ENCODE results near the gene EIF2AK2. TPM values are rescaled to one million over a fixed set of nuclear protein-coding genes. Genes with fewer than 3 reads are reported as not detected.
A peak's percentile ranks its signal among the peaks of the same experiment; 100 is the strongest.
"Not testable (repeated sequence)": the region's sequence is repeated elsewhere in the genome, so short reads cannot be mapped to it uniquely, and the experiment has no call there.

EIF2AK2 gene
- 10 to 100 TPM; 13.8 to 23.4 (median 21.2) TPM for total RNA-seq

DNA sequence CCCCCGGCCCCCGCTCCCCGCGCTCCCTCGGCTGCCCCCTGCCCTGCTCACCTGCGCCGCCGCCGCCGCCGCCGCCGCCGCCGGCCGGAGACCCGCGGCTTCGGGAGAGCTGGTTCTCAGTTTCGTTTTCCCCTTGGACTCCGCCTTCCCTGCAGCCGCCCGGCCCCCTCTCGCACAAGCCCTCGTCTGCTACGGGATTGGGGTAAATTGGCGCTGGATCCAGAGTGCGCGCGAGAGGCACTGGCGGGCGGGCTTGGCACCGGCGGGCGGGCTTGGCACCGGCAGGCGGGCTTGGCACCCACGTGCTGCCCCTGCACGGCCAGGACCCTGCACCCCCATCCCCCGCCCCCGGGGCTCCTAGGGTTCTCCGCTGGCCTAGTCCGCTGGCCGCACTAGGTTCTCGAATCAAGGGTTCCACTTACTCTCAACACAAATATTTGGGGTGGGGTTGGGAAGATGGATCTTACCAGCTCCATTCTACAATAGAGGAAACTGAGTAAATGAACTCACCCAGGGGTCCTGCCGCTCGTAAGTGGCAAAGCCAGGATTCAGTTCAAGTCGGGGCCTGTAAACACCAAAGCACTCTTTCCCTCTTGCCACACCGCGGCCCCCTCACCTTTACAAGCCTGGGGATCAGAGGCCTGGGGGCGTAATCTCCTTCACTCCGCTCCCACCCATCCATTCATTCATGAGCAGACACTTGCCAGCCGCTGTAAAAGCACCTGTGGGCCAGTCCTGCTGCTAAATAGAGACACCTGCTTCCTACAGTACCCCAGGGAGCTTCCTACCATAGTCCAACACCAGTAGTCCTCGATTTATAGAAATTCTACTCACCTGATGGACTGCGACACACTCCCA, at the start of gene EIF2AK2:
Gene EIF2AK2, minus strand, starts transcription at position 124 of the 858 bp plus-strand sequence. CDS start 9,174 bp downstream, outside the sequence.
- peaks cover 66% of the 10 kb centered on the region for H3K4me1 Mint-ChIP-seq (ENCODE audit: low read depth)
- H3K27me3 Mint-ChIP-seq (ENCODE audit: low read depth), result no peaks in the 10 kb centered on the region
- peaks cover 18% of the 10 kb centered on the region for H3K36me3 Mint-ChIP-seq (ENCODE audit: insufficient read depth)
- H3K4me3 Mint-ChIP-seq, result peak within 1 kb of the TSS; percentile 87
- peaks cover 5% of the 10 kb centered on the region for H3K9me3 Mint-ChIP-seq
- peak; percentile 71 for DNase-seq
- ATAC-seq, result peak; percentile 92 to 96

- H3K9me3 Mint-ChIP-seq, result peaks cover 34% of the 10 kb centered on the region
- DNase-seq, result no peak
- ATAC-seq, result no peak
- H3K4me1 Mint-ChIP-seq (ENCODE audit: low read depth), result peaks cover 29% of the 10 kb centered on the region
- H3K27me3 Mint-ChIP-seq (ENCODE audit: low read depth), result no peaks in the 10 kb centered on the region
- peaks cover 82% of the 10 kb centered on the region for H3K36me3 Mint-ChIP-seq (ENCODE audit: insufficient read depth)
- no peak overlapping the region for H3K4me3 Mint-ChIP-seq
Measured at GRCh38 chr2:37205689-37206341, 49.0 kb upstream of the EIF2AK2 start.

- H3K4me3 Mint-ChIP-seq; DNase-seq; H3K27me3 Mint-ChIP-seq (ENCODE audit: low read depth); ATAC-seq: not testable (repeated sequence)
- Mint-ChIP-seq H3K36me3 (ENCODE audit: insufficient read depth) (peaks cover 76% of the 10 kb centered on the region), H3K9me3 (peaks cover 34% of the 10 kb centered on the region), H3K4me1 (ENCODE audit: low read depth) (peaks cover 32% of the 10 kb centered on the region)
Measured at GRCh38 chr2:37205071-37205661, 48.4 kb upstream of the EIF2AK2 start.

- DNase-seq (no peak), ATAC-seq (no peak)
- Mint-ChIP-seq H3K9me3 (peaks cover 25% of the 10 kb centered on the region), H3K4me1 (ENCODE audit: low read depth) (peaks cover 39% of the 10 kb centered on the region), H3K36me3 (ENCODE audit: insufficient read depth) (peaks cover 66% of the 10 kb centered on the region), H3K4me3 (no peak overlapping the region), H3K27me3 (ENCODE audit: low read depth) (no peaks in the 10 kb centered on the region)
Measured at GRCh38 chr2:37203708-37204107, 46.9 kb upstream of the EIF2AK2 start.

DNA sequence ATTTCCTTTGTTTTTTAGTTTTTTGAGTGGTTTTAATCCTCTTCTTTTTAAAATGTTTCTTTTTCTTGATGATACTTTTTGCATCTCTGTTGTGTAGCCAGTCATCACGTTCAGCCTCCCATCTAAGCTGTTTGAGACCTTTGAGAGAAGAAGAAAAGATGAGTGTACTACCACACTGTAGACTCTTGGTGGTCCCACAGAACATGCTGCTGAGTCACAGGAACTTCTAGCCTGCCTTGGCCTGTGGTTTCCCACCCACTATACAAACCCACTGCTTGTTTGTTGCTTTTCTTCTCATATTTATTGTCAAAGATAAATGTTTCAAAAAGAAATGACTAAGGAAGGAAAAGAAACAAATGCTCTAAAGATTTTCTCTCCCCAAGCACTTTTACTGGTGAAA, 45.0 kb upstream of the EIF2AK2 start:
- Mint-ChIP-seq H3K36me3 (ENCODE audit: insufficient read depth) (peaks cover 50% of the 10 kb centered on the region), H3K9me3 (peaks cover 10% of the 10 kb centered on the region), H3K27me3 (ENCODE audit: low read depth) (no peaks in the 10 kb centered on the region), H3K4me1 (ENCODE audit: low read depth) (peaks cover 39% of the 10 kb centered on the region), H3K4me3 (no peak overlapping the region)
- ATAC-seq (peak; percentile 73 to 85), DNase-seq (peak; percentile 26)

DNA sequence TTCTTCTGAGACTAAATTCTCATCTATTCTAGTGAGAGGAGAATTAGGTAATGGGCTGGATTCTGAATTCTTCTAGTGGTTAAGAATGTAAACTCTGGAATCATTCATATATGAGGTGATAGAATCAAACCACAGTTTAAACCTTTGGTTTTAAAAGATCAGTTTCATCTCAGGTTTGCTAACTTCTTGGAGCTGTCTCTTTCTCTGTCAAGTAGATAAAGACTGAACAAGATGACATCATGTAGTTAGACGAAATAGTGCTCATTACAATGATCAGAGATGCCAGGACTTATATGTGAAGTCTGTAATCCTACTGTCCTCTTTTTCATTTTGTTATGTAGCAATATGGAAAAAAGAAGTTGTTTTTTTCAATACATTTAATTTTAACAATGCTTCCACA, 44.4 kb upstream of the EIF2AK2 start:
- Mint-ChIP-seq H3K4me3 (no peak overlapping the region), H3K36me3 (ENCODE audit: insufficient read depth) (peaks cover 44% of the 10 kb centered on the region), H3K27me3 (ENCODE audit: low read depth) (no peaks in the 10 kb centered on the region)

GRCh38 chr2:37198681-37199065, 41.9 kb upstream of the EIF2AK2 start:
- no peaks in the 10 kb centered on the region for H3K27me3 Mint-ChIP-seq (ENCODE audit: low read depth)
- H3K9me3 Mint-ChIP-seq, result peaks cover 2% of the 10 kb centered on the region
- H3K4me1 Mint-ChIP-seq (ENCODE audit: low read depth), result peaks cover 40% of the 10 kb centered on the region
- peaks cover 20% of the 10 kb centered on the region for H3K36me3 Mint-ChIP-seq (ENCODE audit: insufficient read depth)
- DNase-seq (no peak), ATAC-seq (no peak)
- no peak overlapping the region for H3K4me3 Mint-ChIP-seq

More for the DNA sequence above, 44.4 kb upstream of the EIF2AK2 start:
- no peak for DNase-seq
- H3K9me3 Mint-ChIP-seq, result peaks cover 7% of the 10 kb centered on the region
- H3K4me1 Mint-ChIP-seq (ENCODE audit: low read depth), result peaks cover 39% of the 10 kb centered on the region
- ATAC-seq, result no peak

DNA sequence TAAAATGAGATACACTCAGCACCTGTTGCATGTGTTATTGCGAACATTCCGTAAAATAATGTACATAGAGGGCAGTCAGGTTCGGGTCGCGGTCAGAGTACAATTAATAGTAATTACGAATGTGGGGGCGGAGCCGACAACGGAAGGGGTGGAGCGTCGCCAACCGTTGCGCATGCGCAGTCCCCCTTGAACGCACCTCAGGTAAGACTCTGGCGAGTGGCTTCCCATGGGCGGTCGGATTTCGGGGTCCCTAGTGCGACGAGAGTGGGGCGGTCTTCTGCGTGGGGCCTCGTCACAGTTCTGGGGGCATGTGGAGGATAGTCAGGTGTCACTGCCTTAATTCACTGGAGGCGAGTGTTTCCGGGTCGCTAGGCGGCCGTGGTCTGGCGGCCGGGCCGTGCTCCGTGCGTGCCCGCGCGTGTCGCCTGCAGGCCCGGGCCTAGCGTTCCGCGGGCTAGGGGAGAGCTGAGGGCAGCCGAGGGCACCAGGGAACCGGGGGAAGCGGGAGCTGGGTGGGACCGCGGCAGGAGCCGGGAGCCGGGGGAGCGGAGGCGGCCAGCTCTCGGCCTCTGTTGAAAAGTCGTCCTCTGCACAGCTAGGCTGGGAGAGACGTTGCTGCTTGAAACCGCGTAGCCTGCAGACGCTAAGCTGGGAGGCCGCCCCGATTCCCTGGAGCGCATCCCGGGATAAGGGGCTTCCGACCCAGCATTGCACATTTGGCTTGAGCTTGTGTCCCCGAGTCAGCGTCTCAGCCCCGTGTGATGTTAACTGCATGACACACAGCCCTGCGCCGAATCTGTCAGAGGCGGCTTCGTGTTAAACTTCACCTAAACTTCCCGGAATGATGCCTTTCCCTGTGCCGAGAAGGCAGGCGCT, 39.8 kb upstream of the EIF2AK2 start, which contains the start of gene CEBPZOS:
Gene CEBPZOS, plus strand, starts transcription at position 177 of the 876 bp plus-strand sequence. CDS start 3,209 bp downstream, outside the sequence.
- ATAC-seq (peak; percentile 80 to 90), DNase-seq (peak; percentile 91)
- no peaks in the 10 kb centered on the region for H3K27me3 Mint-ChIP-seq (ENCODE audit: low read depth)
- H3K4me3 Mint-ChIP-seq, result peak within 1 kb of the TSS; percentile 98
- peaks cover 33% of the 10 kb centered on the region for H3K4me1 Mint-ChIP-seq (ENCODE audit: low read depth)
- no peaks in the 10 kb centered on the region for H3K9me3 Mint-ChIP-seq
- peaks cover 8% of the 10 kb centered on the region for H3K36me3 Mint-ChIP-seq (ENCODE audit: insufficient read depth)

- not testable (repeated sequence) for H3K36me3 Mint-ChIP-seq (ENCODE audit: insufficient read depth); H3K9me3 Mint-ChIP-seq; ATAC-seq; H3K27me3 Mint-ChIP-seq (ENCODE audit: low read depth); DNase-seq
- H3K4me1 Mint-ChIP-seq (ENCODE audit: low read depth), result peaks cover 27% of the 10 kb centered on the region
- H3K4me3 Mint-ChIP-seq, result peak overlapping the region; percentile 98
Measured at GRCh38 chr2:37195862-37196319, 39.1 kb upstream of the EIF2AK2 start.

GRCh38 chr2:37192551-37192950, 35.8 kb upstream of the EIF2AK2 start:
- no peaks in the 10 kb centered on the region for H3K27me3 Mint-ChIP-seq (ENCODE audit: low read depth)
- no peak for ATAC-seq
- no peaks in the 10 kb centered on the region for H3K9me3 Mint-ChIP-seq
- H3K36me3 Mint-ChIP-seq (ENCODE audit: insufficient read depth), result peaks cover 3% of the 10 kb centered on the region
- DNase-seq, result no peak
- peaks cover 10% of the 10 kb centered on the region for H3K4me1 Mint-ChIP-seq (ENCODE audit: low read depth)
- no peak overlapping the region for H3K4me3 Mint-ChIP-seq

DNA sequence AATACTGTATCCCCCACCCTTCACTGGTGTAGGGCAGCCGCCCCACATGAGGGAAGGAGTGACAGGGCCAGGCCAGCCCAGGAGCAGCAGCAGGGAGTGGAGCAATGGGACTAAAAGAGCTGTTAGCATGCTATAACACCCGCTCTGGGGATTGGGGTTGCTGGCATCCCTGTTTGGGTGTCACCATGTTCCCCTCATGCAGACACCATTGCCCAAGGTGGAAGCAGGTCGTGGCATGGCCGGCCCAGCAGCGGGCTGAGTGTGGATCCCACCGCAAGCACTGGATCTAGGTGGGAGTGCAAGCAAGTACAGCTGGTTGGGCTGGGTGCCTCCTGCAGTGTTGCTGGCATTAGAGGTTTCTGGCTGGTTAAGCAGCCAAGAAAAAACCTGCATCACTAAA, 35.0 kb upstream of the EIF2AK2 start:
- no peaks in the 10 kb centered on the region for H3K36me3 Mint-ChIP-seq (ENCODE audit: insufficient read depth)
- no peaks in the 10 kb centered on the region for H3K27me3 Mint-ChIP-seq (ENCODE audit: low read depth)
- ATAC-seq, result no peak
- no peaks in the 10 kb centered on the region for H3K9me3 Mint-ChIP-seq
- peaks cover 4% of the 10 kb centered on the region for H3K4me1 Mint-ChIP-seq (ENCODE audit: low read depth)
- no peak for DNase-seq
- H3K4me3 Mint-ChIP-seq, result no peak overlapping the region

- Mint-ChIP-seq H3K9me3 (no peaks in the 10 kb centered on the region), H3K36me3 (ENCODE audit: insufficient read depth) (no peaks in the 10 kb centered on the region), H3K27me3 (ENCODE audit: low read depth) (no peaks in the 10 kb centered on the region), H3K4me3 (no peak overlapping the region), H3K4me1 (ENCODE audit: low read depth) (peaks cover 2% of the 10 kb centered on the region)
- no peak for DNase-seq
- no peak for ATAC-seq
Measured at GRCh38 chr2:37191253-37191652, 34.5 kb upstream of the EIF2AK2 start.

GRCh38 chr2:37190290-37190689, 33.5 kb upstream of the EIF2AK2 start:
- ATAC-seq (no peak), DNase-seq (no peak)
- no peaks in the 10 kb centered on the region for H3K36me3 Mint-ChIP-seq (ENCODE audit: insufficient read depth)
- H3K27me3 Mint-ChIP-seq (ENCODE audit: low read depth), result no peaks in the 10 kb centered on the region
- no peaks in the 10 kb centered on the region for H3K9me3 Mint-ChIP-seq
- H3K4me3 Mint-ChIP-seq, result no peak overlapping the region
- no peaks in the 10 kb centered on the region for H3K4me1 Mint-ChIP-seq (ENCODE audit: low read depth)

All from activated T-cell treated with anti-CD3 and anti-CD28 coated beads, Interleukin-2, amount 50 U/mL, for 4 hours (primary cell).